GM18867 (cell line): ENCODE data around the gene ANTXRL.
"Not testable (repeated sequence)": the region's sequence is repeated elsewhere in the genome, so short reads cannot be mapped to it uniquely, and the experiment has no call there.

Experiments
- ATAC-seq: cut with Tn5 transposase; IDR thresholded peaks from one replicate; pipeline ENCODE4 v1.9.1; 2021; ENCODE audit warnings: mild to moderate bottlenecking, moderate library complexity; ENCODE audit not compliant: unreplicated experiment

ANTXRL gene

DNA sequence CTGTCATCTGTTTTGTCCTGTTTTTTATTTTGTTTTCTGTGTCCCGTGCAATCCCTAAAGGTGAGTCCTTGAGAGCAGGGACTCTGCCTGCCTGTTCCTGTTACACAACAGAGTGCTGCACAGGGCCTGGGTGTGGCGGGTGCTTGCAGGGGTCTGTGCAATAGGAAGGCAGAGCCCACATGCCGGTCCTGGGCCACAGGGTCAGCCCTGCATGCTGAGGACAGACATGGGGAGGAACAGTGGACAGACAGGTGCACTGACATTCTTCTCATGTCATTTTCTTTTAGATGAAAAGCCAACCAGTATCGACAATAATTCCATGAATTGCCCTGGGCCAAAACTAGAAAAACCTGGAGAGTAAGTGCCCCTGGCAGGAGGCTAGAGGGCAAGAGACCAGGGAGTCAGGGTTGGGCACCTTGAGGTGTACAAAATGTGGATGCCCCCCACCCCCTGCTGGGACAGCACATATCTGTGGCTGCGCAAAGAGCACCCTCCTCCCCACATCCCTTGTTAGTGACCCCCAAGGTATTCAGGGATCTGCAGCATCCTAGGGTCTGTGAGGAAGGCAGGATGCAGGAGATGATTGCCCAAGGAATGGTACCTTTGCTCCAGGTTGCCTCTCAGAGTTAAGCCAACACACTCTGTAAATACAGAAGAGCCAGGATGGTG is 19.9 kb downstream of the ANTXRL start:
- no peak for ATAC-seq

DNA sequence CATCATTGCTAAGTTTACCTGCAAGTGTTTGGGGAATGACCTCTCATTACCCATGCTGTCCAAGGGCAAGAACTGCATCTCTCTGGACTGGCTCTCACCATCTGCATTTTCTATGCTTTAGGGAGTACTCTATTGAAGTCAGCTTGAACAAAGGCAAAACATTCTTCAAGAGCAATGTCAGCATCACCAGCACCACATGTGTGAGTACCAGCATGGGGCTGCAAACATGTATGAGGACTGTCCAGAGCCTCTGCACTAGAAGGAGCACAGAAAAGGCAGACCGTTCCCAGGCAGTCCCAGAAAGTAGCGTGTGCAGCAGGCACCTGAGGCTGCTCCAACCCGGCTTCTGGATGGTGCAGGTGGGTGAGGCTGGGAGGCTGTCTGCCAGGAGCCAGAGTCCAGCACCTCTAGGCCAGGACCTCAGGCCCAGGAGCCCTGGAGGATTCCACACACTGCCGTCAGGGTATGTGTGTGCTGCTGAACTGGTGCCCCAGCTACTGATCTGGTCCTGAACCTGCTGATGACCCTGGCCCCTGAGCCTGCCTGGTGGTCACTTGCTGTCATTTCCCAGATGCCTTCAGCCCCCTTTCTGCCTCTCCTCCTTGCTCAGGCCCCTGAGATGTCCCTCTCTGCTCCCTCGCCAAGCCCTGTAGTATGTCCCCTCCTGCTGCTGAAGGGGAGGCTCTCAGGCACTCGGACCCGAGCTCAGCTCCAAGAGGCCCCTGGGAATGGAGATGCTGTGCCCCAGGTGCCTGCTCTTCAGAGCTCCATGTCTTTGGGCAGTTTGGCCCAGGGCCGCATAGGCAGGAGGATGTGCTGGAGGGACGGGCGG is 20.7 kb downstream of the ANTXRL start:
- ATAC-seq = no peak

DNA sequence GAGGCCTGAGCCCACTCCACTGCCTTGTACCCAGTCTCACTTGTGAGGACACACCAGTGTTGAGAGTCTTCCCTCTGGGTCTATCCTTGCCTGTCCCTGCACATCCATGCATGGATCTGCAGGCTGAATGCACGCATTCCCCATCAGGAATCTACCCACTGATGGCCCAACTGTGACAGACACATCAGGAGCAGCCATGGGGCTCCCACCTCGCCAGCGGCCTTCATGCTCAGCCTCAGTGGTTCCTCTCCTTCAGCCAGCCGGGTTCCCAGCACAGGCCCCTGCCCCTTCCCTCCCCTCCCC is 21.3 kb downstream of the ANTXRL start:
- ATAC-seq = no peak

DNA sequence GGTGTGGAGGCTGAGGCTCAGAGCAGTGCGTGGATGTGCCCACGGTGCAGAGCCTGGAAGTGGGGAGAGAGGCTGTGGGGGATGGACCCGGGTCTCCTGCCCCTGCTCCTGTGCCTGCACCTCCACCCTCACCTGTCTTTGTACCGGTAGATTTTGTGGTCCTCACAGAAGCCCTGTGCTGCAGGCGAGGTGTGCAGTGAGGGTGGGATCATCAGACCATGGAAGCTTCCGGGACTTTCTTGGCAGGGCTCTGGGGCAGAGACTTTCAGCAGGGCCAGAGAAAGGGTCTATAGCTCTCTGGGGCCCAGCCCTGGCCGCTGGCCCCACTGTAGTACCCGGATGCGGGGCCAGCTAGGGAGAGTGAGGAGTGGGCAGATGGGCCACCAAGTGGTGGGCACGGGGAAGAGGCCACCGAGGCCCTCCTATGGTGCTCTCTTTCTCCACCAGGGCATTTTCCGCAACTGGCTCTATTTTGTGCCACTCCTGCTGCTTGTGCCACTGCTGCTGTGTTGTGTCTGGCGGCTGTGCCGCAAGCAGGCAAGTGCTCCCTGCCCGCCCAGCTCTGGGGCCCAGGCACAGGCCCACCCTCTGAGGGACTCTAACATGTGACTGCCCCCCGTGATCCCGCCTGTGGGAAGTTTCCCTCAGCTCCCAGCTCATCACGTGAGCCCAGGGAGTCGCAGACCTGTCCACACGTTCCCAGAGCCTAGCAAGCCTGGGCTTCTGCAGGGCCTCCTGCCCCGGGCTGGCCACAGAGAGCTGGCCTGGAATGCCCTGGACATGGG is 22.1 kb downstream of the ANTXRL start:
- no peak for ATAC-seq

DNA sequence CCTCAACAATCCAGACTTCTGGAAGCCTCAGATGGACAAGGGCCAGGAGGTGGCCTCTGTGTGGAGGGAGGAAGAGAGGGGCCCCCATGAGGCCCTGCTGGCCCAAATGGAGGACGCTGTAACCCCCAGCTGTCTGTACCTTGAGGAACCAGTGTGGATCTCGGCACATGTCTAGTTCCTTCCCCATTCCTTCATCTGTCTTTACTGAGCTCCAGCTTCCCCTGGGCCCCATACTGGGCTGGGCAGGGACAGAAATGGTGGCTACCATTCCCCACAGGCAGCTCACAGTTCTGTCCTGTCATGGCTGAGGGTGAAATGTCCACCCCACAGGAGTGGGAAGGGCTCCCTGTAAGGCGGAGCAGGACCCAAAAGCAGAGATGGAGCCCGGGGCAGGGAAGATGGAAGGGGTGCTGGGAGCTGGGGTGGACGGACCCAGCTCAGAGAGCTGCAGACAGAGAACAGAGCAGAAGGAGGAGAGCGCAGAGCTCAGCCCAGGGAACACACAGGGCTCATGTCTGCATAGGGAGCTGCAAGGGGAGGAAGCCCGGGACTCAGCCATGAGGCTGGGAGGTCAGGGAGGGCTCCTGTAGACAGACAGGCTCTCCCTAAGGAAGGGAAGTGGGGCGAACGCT is 22.8 kb downstream of the ANTXRL start:
- no peak for ATAC-seq

DNA sequence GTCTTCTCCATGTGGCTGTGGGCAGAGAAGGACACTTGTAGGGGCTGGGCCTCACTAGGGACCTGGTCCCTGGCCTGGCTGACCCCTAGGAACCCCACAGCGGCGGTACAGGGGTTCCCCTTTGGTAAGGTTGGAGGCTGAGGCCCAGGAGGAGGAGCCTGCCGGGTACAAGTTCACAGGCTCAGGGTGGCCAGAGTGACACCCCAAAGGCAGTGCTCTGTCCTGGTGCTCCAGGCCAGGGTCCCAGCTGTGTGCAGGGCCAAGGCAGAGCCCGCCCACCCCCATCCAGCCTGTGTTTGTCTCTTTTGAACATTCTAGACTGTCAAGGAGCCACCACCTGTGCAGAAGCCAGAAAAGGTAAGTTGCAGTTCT is 23.3 kb downstream of the ANTXRL start:
- ATAC-seq = no peak

DNA sequence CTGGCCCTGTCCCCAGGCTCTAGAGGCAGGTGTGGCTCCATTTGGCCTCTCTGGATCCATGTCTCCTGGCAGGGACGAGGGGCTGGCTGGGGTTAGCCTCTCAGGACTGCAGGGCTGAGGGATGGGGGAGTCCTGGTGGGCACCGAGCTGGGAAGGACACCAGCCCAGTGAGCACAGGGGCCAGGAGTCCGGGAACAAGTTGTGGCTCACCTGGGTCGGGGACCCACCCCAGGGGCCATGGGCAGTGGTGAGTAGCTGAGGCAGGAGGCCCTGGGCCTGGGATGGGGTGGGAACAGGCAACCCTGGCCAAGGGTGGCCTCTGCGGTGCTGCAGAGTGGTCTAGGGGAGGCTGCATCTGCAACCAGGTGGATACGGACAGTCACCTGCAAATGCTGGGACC is 24.1 kb downstream of the ANTXRL start:
- ATAC-seq = no peak

DNA sequence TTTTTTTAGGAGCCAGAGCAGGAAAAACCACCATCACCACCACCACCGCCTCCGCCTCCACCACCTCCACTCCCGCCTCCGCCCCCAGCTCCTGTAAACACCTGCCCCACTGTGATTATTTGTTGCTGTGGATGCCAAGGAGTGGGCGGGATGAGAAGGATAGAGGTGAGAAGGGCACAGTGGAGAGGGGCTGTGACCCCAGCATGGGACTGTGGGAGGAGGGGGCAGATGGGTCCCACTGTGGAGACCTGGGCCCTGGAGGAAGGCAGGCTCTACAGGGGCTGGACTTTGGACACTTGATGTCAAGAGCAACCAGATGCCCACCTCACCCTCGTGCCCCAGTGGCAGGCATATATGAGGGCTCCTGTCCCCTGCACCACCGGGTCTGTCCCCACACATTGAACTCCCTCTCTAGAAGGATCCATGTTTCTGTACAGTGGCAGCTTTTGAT is 24.7 kb downstream of the ANTXRL start:
- ATAC-seq = no peak

DNA sequence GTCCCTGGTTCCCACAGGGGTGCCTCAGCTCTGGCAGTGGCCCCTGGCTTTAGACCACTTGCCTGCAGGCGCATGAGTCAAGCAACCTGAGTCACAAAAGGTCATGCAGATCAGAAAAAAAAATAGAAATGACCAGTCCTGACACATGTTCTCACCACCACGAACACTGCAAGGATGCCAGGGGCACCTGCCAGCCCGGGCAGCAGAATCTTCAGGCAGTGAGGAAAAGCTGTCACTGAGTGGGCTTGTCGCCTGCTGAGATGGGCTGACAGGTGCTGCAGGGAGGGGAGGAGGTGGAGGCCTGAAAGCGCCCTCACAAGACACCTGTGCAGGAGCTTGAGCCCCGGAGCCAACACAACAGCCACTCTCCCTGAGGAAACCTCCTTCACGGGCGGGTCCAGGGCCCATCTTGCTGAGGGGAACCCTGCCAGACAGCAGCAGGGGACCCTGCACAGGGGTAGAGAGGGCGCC is 25.2 kb downstream of the ANTXRL start:
- not testable (repeated sequence) for ATAC-seq

DNA sequence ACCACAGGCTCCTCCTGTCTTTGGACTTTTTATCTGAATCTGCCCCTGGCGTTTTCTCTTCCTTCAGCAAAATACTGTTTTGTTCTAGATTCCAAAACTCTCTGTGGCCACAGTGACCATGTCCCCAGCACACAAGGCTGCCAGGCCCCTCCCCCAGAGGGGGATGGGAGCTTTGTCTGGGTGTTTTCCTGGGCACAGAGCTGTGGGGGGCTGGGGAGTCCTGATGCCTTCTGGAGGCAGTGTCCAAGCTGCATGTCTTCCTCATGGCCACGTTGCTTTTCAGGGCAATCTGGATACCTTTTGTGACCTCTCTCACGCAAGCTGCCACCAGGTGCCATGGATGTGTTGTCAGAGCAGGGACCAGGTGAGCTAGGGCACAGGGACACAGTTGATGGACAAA is 26.2 kb downstream of the ANTXRL start:
- ATAC-seq = no peak

DNA sequence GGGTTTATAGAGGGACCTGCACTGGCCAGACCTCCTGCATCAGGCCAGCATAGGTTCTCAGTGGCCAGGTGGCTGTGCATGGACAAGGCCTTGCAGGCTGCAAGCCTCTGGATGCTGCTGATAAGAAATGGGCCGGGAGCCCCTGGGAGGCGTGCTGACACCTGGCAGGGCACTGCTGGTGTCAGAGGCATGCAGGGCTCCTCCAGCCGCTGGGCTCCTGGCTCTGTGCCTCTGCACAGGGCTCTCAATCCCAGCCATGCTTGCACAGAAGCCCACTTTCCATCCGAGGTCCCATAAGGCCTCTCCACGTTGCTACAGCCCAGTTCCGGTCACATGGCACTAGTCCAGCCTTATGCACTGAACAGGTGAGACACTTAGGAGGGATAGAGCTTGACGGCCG is 27.3 kb downstream of the ANTXRL start:
- no peak for ATAC-seq

DNA sequence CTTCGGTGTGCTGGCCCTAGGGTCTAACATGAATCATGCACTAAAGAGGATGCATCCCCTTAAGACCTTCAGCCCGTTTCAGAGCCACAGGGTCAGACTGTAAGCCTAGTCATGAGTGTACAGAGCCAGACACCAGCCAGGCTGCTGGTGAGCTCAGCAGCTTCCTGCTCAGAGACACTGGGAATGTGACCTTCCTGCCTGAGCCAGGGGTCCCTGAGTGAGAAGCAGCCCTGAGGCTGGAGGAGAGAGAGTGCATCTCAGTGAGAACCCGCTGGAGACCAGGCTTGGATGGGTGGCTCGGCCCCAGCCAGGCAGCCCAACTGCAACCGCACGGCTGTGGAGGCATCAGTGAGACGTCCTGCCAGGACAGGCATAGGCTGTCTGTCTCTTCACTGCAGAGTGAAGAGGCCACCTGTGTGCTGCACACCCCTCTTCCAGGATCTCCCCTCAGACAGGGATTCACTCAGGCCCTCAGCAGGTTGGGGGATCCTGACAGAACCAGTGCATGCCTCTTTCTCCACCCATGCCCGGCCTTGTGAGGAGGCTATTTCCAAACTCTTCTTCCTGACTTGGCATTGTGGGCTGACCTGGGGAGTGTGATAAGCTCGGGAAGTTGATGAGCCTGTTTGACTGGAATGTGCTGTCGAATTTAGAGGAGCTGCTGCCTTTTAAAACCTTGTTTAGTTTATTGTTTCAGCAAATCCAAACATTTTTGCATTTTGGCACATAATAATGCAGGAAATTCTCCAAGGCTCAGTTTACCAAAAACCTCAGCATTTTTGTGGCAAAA is 28.5 kb downstream of the ANTXRL start:
- not testable (repeated sequence) for ATAC-seq

DNA sequence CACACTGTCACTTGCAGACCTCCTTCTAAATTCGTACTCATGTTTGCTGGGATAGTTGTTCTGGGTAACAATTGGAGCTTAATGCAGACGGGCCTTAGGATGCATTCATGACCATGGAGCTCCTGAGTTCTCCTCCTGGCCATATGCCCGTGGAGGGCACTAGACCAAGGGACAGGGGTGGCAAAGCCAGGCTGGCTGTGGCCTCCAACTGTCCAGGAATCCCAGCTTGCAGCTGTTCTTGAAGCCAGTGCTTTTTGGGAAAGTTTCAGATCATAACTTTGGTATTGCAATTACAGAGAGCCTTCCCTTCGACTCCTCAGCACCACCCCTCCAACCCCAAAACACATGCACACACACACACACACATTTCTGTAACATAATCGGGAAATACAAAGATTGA is 30.6 kb downstream of the ANTXRL start:
- no peak for ATAC-seq

DNA sequence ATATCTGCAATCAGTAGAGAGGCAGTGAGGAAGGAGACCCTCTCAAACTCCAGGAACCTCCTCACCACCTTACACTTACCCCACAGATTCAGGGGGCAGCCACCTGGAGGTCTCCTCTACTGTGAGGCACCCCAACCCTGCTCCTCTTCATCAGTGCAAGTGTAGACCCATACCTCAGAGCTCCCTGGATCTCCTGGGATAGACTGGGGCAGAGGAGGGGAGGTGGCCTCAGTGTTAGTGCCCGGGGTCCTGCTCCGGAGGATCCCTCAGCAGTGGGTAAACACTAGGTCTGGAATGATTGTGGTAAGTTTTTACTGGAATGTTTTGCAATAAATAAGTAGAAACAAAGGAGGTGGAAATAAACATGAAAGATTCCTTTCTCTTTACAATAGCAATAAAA is 31.1 kb downstream of the ANTXRL start:
- ATAC-seq = no peak

DNA sequence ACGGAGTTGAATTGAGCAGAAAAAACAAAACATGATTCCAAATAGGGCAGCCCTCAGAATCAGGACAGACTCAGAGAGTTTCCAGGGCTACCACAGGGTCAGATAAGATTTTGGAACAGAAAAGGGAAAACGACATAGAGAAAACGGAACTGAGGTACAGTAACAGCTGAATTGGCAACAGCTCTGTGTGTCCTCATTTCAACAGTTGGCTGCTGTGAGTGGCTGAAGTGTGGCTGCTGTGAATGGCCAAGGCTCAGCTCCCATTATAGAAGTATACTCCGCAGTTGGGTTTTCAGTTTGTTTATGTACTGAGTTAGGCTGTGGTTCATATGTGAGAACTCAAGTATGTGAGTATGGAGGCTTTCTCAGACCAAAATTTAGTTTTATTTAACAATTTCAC is 32.0 kb downstream of the ANTXRL start:
- ATAC-seq = no peak

DNA sequence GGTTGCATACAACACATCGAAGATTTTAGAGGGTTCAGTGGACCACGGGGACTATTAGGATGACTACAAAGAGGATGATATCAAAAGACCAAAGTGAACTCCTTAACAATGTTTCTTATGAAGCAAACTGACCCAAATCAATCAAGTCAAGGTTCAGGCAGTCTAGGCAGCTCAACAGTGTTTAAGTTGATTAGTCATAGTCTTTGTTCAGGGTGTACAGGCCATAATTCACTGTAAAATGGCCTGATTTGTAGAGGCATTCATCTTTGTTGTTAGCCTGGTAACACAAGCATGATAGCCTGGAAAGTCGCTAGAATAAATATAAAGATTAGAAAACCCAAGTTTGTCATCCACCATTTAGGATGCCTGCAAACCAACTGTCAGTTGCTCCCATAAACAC is 32.6 kb downstream of the ANTXRL start:
- no peak for ATAC-seq

DNA sequence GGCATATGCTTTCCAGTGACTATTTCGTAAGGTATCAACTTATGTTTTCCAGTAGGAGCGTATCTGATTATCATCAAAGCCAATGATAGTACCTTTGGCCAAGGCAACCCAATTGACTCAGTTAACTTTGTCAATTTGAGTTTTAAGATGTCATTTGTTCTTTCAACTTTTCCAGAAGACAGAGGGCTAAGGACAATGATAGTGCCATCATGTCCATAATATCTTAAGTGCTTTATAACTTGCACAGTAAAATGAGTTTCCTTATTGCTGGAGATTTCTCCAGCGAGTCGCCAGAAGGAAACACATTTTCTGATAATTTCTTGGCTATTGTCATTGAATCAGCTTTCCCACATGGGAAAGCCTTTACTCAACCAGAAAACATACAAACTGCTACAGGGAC is 35.0 kb downstream of the ANTXRL start:
- ATAC-seq = no peak

DNA sequence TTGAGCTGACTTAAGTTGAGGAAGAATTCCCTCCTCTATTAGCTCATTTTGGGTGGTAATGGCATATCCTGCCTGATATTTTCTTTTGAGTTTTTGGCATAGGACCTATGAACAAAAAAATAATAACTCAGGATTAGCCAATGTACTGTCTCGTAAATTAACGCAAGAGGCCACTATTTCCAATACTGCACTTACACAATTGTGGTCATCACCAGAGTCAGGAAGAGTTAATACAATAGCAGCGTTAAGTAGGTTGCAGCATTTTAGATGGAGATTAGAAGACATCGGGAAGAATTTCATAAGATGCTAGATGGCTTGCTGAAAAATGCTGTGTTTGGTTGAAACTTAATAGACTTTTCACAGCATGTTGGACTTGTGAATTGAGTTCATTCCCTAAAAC is 36.4 kb downstream of the ANTXRL start:
- no peak for ATAC-seq

DNA sequence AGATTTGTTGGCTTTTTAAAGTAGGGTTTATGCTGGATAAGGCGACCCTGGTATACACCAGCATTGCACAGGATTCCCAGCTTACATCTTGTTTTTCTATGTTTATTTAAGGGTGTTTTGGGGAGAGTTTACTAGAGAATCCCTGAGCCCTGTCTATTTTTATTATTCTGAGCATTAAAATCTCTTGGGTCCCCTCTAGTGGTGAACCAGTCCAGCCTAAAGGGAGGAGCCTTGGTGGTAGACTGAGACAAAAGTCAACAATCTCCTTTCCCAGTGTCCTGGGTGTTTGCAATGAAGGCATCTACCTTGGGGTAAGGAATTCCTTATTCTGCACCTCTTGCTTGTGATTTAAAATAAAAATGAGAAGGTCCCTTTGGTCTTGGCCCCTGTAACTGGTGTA is 38.2 kb downstream of the ANTXRL start:
- ATAC-seq = no peak

DNA sequence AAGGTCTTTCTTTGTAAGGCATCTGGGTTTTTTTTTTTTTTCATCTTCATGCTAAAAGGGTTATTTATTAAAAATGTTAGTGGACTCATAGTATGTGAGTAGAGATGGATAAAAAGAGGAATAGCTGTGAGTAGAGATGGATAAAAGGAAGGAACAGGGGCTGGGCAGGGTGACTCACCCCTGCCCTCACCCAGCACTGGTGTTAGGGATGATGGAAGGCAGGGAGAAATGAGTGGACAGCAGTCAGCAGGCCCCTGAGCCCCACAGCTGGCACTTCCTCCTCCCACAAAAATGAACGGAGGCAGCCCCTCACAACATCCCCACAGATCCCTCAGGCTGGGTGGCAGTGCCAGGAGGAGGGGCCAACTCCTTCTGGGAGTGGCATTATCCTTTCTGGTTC is 39.3 kb downstream of the ANTXRL start:
- no peak for ATAC-seq

DNA sequence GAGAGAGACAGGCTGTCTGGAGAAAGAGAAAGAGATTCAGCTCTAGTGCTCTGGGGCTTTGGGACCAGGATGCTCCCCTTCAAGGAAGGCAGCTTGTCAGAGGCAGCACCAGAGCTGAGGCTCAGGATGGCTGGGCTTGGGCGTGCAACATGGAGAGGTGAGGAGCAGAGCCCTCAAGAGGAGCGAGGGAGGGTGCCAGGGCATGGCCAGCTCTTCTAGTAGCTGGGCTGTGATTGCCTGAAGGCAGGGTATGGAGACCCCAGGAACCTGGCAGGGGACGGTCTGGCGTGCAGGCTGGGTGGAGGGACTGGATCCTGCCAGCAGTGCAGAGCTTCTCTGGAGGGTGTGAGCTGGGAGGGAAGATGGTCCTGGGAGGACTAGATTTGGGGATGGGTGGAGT is 40.2 kb downstream of the ANTXRL start:
- ATAC-seq = no peak
